DMS53 treated with DMSO at 0.1 percent for 48 hours (cell line): ENCODE results near the gene SASH1.
"Not testable (repeated sequence)": the region's sequence is repeated elsewhere in the genome, so short reads cannot be mapped to it uniquely, and the experiment has no call there.

Experiments used
- DNase-seq: peaks from one replicate; lab custom pipeline; 2025; ENCODE audit not compliant: unreplicated experiment; lab: John Stamatoyannopoulos, UW

Gene SASH1

GRCh38 chr6:148328876-148329555, 13.6 kb upstream of the SASH1 start:
- no peak for DNase-seq

- DNase-seq: no peak
Observed at GRCh38 chr6:148329596-148330381, 12.8 kb upstream of the SASH1 start.

- DNase-seq: no peak
Observed at GRCh38 chr6:148332088-148332487, 10.6 kb upstream of the SASH1 start.

- no peak for DNase-seq
Observed at GRCh38 chr6:148336901-148337300, 5.7 kb upstream of the SASH1 start.

GRCh38 chr6:148339766-148340165, 2.9 kb upstream of the SASH1 start:
- no peak for DNase-seq

- DNase-seq: no peak
Observed at GRCh38 chr6:148340586-148341297, 1.9 kb upstream of the SASH1 start.

GRCh38 chr6:148342100-148342349, 613 bp upstream of the SASH1 start:
- no peak for DNase-seq

- no peak for DNase-seq
Observed at GRCh38 chr6:148343047-148343782, 577 bp downstream of the SASH1 start.

- DNase-seq: no peak
Observed at GRCh38 chr6:148345176-148345575, 2.5 kb downstream of the SASH1 start.

GRCh38 chr6:148345578-148345977, 2.9 kb downstream of the SASH1 start:
- no peak for DNase-seq

- no peak for DNase-seq
Observed at GRCh38 chr6:148346681-148347440, 4.2 kb downstream of the SASH1 start.

GRCh38 chr6:148347441-148348054, 4.9 kb downstream of the SASH1 start:
- no peak for DNase-seq

- DNase-seq: no peak
Observed at GRCh38 chr6:148348335-148348734, 5.7 kb downstream of the SASH1 start.

- no peak for DNase-seq
Observed at GRCh38 chr6:148348778-148349177, 6.1 kb downstream of the SASH1 start.

GRCh38 chr6:148349466-148349865, 6.8 kb downstream of the SASH1 start:
- no peak for DNase-seq

GRCh38 chr6:148351309-148351708, 8.7 kb downstream of the SASH1 start:
- no peak for DNase-seq

- DNase-seq: not testable (repeated sequence)
Observed at GRCh38 chr6:148352421-148352820, 9.8 kb downstream of the SASH1 start.

GRCh38 chr6:148358196-148358785, 15.7 kb downstream of the SASH1 start:
- no peak for DNase-seq

GRCh38 chr6:148359228-148359627, 16.6 kb downstream of the SASH1 start:
- DNase-seq: no peak
